ENCODE results near the gene C17orf113.

- TF ChIP-seq CTCF (IDR thresholded peaks at IDR 0.05) = no peak
- no peak for TF ChIP-seq POLR2AphosphoS5 (IDR thresholded peaks at IDR 0.05)
- no peak for TF ChIP-seq POLR2A (IDR thresholded peaks at IDR 0.05)
Observed at GRCh38 chr17:42053731-42054500, 3.5 kb upstream of the C17orf113 start.
